Measurements from ENCODE around the gene RAB33B. TPM values are rescaled to one million over a fixed set of nuclear protein-coding genes. Genes with fewer than 3 reads are reported as not detected.

Gene RAB33B
- total and polyA plus RNA-seq, 10 of the 15 experiments (the other 5 are each of a cell fraction or from before 2014, with no cell fraction given): 3.2 to 10.7 (median 7.5) TPM

DNA sequence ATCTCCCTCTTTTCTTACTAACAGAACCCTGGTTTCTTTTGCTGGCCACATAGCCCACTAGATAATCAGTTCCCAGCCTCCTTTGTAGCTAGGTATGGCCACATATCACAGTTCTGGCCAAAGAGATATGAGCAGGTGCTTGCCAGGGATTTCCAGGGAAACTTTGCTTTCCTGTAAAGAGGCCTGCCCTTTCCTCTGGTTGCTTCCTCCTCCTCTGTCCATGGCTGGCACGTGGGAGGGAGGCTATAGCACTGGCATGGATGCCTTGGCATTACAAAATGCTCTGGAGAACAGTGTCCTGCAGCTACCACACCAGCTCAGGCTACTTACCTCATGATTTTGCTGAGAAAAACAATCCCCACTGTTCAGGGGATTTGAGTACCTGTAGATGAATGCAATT is 27.5 kb downstream of the RAB33B start:
- FAIRE-seq (no peak), ATAC-seq (no peak), DNase-seq (ENCODE audit: low read depth, low spot score) (no peak)
- ChIA-PET CTCF (no interaction called here), POLR2A (no interaction called here), SMC1A (ENCODE audit: uncharacterized antibody, unreplicated experiment) (no interaction called here), RAD21 (ENCODE audit: unreplicated experiment) (no interaction called here)
- no peak overlapping the region for H2AFZ ChIP-seq (ENCODE audit: control insufficient read depth, low read depth, low read length)
- no peaks in the 10 kb centered on the region for H3K4me1 ChIP-seq (ENCODE audit: control insufficient read depth, insufficient read depth, low read length)
- 0% methylated on average over 1 of the region's 1 CpG for WGBS (ENCODE audit: insufficient coverage, insufficient replicate concordance, low lambda C conversion rate, missing lambda C conversion rate)
- BruUV-seq (replicated peaks): no TSS peak
- no peak overlapping the region for H3K4me2 ChIP-seq (ENCODE audit: control insufficient read depth, insufficient read depth)
- no peaks in the 10 kb centered on the region for H3K9me3 ChIP-seq (replicated peaks; ENCODE audit: control insufficient read depth, insufficient read depth, low read length)
- H3K4me3 ChIP-seq: no peak overlapping the region
- H3K9ac ChIP-seq (ENCODE audit: control insufficient read depth, insufficient read depth, low read length): no peak overlapping the region
- no peaks in the 10 kb centered on the region for H4K20me1 ChIP-seq (ENCODE audit: control insufficient read depth, insufficient read depth)
- no peaks in the 10 kb centered on the region for H3K79me2 ChIP-seq (ENCODE audit: control insufficient read depth, insufficient read depth, low read length)
- no peak overlapping the region for H3K27ac ChIP-seq (ENCODE audit: control insufficient read depth, insufficient read depth)
- H3K27me3 ChIP-seq (replicated peaks in 1 of 2; ENCODE audit: control insufficient read depth in 2 of 2, insufficient read depth in 2 of 2, low read length in 1 of 2): no peaks in the 10 kb centered on the region
- H3K36me3 ChIP-seq (ENCODE audit: control insufficient read depth in 2 of 2, insufficient read depth in 2 of 2, low read length in 1 of 2): no peaks in the 10 kb centered on the region
- intact Hi-C loops (cut with micrococcal nuclease; ENCODE audit: unreplicated experiment) (no loop called here), in situ Hi-C loops (cut with MboI) (no loop called here)
- TF ChIP-seq, protein P1, sequence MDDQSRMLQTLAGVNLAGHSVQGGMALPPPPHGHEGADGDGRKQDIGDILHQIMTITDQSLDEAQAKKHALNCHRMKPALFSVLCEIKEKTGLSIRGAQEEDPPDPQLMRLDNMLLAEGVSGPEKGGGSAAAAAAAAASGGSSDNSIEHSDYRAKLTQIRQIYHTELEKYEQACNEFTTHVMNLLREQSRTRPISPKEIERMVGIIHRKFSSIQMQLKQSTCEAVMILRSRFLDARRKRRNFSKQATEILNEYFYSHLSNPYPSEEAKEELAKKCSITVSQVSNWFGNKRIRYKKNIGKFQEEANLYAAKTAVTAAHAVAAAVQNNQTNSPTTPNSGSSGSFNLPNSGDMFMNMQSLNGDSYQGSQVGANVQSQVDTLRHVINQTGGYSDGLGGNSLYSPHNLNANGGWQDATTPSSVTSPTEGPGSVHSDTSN (IDR thresholded peaks at IDR 0.05; ENCODE audit: insufficient replicate concordance, low read depth, low read length): no peak
- TF ChIP-seq ZSCAN29 (IDR thresholded peaks at IDR 0.05) (no peak), SUPT20H (IDR thresholded peaks at IDR 0.05; ENCODE audit: borderline replicate concordance, control insufficient read depth, low read depth, low read length) (no peak), KLF5 (IDR thresholded peaks at IDR 0.05; ENCODE audit: partially characterized antibody) (no peak), IRF4 (IDR thresholded peaks at IDR 0.05; ENCODE audit: low read depth, low read length) (no peak), ATF7 (IDR thresholded peaks at IDR 0.05; ENCODE audit: low read depth) (no peak), EGR1 (IDR thresholded peaks at IDR 0.05; ENCODE audit: borderline replicate concordance in 1 of 2, low read depth in 2 of 2, low read length in 2 of 2) (no peak), RBBP5 (conservative IDR thresholded peaks at IDR 0.05) (no peak), ZBED1 (IDR thresholded peaks at IDR 0.05; ENCODE audit: borderline replicate concordance) (no peak), MXI1 (IDR thresholded peaks at IDR 0.05; ENCODE audit: low read depth, low read length) (no peak), ZNF207 (IDR thresholded peaks at IDR 0.05; ENCODE audit: borderline replicate concordance) (no peak)
- TF ChIP-seq, protein P2, sequence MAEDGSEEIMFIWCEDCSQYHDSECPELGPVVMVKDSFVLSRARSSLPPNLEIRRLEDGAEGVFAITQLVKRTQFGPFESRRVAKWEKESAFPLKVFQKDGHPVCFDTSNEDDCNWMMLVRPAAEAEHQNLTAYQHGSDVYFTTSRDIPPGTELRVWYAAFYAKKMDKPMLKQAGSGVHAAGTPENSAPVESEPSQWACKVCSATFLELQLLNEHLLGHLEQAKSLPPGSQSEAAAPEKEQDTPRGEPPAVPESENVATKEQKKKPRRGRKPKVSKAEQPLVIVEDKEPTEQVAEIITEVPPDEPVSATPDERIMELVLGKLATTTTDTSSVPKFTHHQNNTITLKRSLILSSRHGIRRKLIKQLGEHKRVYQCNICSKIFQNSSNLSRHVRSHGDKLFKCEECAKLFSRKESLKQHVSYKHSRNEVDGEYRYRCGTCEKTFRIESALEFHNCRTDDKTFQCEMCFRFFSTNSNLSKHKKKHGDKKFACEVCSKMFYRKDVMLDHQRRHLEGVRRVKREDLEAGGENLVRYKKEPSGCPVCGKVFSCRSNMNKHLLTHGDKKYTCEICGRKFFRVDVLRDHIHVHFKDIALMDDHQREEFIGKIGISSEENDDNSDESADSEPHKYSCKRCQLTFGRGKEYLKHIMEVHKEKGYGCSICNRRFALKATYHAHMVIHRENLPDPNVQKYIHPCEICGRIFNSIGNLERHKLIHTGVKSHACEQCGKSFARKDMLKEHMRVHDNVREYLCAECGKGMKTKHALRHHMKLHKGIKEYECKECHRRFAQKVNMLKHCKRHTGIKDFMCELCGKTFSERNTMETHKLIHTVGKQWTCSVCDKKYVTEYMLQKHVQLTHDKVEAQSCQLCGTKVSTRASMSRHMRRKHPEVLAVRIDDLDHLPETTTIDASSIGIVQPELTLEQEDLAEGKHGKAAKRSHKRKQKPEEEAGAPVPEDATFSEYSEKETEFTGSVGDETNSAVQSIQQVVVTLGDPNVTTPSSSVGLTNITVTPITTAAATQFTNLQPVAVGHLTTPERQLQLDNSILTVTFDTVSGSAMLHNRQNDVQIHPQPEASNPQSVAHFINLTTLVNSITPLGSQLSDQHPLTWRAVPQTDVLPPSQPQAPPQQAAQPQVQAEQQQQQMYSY (CRISPR knock-in tag; IDR thresholded peaks at IDR 0.05): no peak
- TF ChIP-seq, protein P3, sequence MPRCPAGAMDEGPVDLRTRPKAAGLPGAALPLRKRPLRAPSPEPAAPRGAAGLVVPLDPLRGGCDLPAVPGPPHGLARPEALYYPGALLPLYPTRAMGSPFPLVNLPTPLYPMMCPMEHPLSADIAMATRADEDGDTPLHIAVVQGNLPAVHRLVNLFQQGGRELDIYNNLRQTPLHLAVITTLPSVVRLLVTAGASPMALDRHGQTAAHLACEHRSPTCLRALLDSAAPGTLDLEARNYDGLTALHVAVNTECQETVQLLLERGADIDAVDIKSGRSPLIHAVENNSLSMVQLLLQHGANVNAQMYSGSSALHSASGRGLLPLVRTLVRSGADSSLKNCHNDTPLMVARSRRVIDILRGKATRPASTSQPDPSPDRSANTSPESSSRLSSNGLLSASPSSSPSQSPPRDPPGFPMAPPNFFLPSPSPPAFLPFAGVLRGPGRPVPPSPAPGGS (IDR thresholded peaks at IDR 0.05; ENCODE audit: borderline replicate concordance, insufficient read depth, low read depth, low read length, poor library complexity, severe bottlenecking): no peak
- TF ChIP-seq, protein P4, sequence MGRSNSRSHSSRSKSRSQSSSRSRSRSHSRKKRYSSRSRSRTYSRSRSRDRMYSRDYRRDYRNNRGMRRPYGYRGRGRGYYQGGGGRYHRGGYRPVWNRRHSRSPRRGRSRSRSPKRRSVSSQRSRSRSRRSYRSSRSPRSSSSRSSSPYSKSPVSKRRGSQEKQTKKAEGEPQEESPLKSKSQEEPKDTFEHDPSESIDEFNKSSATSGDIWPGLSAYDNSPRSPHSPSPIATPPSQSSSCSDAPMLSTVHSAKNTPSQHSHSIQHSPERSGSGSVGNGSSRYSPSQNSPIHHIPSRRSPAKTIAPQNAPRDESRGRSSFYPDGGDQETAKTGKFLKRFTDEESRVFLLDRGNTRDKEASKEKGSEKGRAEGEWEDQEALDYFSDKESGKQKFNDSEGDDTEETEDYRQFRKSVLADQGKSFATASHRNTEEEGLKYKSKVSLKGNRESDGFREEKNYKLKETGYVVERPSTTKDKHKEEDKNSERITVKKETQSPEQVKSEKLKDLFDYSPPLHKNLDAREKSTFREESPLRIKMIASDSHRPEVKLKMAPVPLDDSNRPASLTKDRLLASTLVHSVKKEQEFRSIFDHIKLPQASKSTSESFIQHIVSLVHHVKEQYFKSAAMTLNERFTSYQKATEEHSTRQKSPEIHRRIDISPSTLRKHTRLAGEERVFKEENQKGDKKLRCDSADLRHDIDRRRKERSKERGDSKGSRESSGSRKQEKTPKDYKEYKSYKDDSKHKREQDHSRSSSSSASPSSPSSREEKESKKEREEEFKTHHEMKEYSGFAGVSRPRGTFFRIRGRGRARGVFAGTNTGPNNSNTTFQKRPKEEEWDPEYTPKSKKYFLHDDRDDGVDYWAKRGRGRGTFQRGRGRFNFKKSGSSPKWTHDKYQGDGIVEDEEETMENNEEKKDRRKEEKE (IDR thresholded peaks at IDR 0.05): no peak

Data from GM12878 (cell line).